RWPE2 (cell line): Measurements from ENCODE around the gene WNT11.

ENCODE experiments used
- ATAC-seq: fragments of 200-7000 bp; cut with Tn5 transposase; 3 replicates; pipeline ENCODE4 v1.9.1; 2021; ENCODE audit warnings: low read depth
- DNase-seq: peaks from one replicate; pipeline ENCODE4 v3.0.0-alpha.2; 2020; ENCODE audit warnings: low spot score
- H3K27ac ChIP-seq: fragments of 450-650 bp; 2 replicates; pipeline ENCODE4 v1.5.1; 2017; ENCODE audit warnings: mild to moderate bottlenecking; ENCODE audit not compliant: poor library complexity, severe bottlenecking
- H3K27me3 ChIP-seq: fragments of 250-450 bp; sonication (Bioruptor Pico); 2 replicates; pipeline ENCODE4 v1.5.1; 2021; ENCODE audit warnings: mild to moderate bottlenecking, moderate library complexity; ENCODE audit not compliant: insufficient read depth, poor library complexity, severe bottlenecking
- H3K36me3 ChIP-seq: fragments of 250-450 bp; sonication (Bioruptor Pico); 2 replicates; pipeline ENCODE4 v1.5.1; 2020; ENCODE audit warnings: low read depth, mild to moderate bottlenecking, moderate library complexity
- H3K4me1 ChIP-seq: fragments of 250-450 bp; sonication (Bioruptor Pico); 2 replicates; pipeline ENCODE4 v1.5.1; 2021; ENCODE audit warnings: mild to moderate bottlenecking, moderate library complexity; ENCODE audit not compliant: insufficient read depth, poor library complexity, severe bottlenecking
- H3K4me3 ChIP-seq: fragments of 250-450 bp; sonication (Bioruptor Pico); 2 replicates; pipeline ENCODE4 v1.5.1; 2021; ENCODE audit warnings: mild to moderate bottlenecking, moderate library complexity; ENCODE audit not compliant: severe bottlenecking
- H3K9me3 ChIP-seq: fragments of 250-450 bp; sonication (Bioruptor Pico); 2 replicates; pipeline ENCODE4 v1.5.1; 2021; ENCODE audit warnings: mild to moderate bottlenecking, moderate library complexity; ENCODE audit not compliant: severe bottlenecking
- TF ChIP-seq, protein P1 (sequence below): fragments of 450-650 bp; IDR thresholded peaks from one replicate; pipeline ENCODE4 v1.5.1; 2017; ENCODE audit warnings: mild to moderate bottlenecking, moderate library complexity; ENCODE audit not compliant: poor library complexity, severe bottlenecking

WNT11 gene

DNA sequence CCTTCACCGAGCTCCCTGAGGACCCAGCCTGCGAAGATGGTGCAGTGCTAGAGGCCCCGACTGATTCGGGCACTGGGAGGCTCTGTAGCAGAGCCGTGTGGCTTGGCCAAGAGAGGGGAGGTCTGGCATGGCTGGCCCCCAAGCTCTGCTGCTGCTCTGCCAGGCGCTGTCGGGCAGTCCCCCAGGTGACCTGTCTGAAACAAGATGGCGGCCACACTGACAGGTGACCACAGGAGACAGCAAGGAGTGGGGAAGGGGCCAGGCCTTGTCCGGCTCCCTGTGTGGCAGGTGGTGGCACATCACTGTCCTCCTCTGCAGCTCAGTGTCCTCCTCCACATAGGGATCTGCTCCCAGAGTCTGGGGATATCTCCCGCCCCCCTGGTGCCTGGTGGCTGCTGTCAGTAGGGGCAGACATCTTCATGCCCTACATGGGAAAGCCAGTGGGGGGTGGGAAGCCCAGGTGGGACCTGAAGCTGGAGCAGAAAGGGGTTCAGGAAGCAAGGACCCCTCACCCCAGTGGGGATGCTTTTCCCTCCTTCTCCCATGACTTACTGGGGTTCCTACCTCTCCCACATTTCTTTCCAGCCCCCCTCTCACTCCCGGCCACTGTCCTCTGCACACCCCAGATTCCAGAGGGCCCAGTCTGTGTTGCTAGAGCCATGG lies 40.1 kb upstream of the WNT11 start:
- TF ChIP-seq, protein P1, sequence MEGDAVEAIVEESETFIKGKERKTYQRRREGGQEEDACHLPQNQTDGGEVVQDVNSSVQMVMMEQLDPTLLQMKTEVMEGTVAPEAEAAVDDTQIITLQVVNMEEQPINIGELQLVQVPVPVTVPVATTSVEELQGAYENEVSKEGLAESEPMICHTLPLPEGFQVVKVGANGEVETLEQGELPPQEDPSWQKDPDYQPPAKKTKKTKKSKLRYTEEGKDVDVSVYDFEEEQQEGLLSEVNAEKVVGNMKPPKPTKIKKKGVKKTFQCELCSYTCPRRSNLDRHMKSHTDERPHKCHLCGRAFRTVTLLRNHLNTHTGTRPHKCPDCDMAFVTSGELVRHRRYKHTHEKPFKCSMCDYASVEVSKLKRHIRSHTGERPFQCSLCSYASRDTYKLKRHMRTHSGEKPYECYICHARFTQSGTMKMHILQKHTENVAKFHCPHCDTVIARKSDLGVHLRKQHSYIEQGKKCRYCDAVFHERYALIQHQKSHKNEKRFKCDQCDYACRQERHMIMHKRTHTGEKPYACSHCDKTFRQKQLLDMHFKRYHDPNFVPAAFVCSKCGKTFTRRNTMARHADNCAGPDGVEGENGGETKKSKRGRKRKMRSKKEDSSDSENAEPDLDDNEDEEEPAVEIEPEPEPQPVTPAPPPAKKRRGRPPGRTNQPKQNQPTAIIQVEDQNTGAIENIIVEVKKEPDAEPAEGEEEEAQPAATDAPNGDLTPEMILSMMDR, result no peak
- H3K27ac ChIP-seq, result no peak overlapping the region
- H3K36me3 ChIP-seq, result no peaks in the 10 kb centered on the region
- no peaks in the 10 kb centered on the region for H3K9me3 ChIP-seq
- ATAC-seq (no peak), DNase-seq (no peak)
- H3K4me3 ChIP-seq, result no peak overlapping the region
- no peaks in the 10 kb centered on the region for H3K27me3 ChIP-seq
- no peaks in the 10 kb centered on the region for H3K4me1 ChIP-seq

DNA sequence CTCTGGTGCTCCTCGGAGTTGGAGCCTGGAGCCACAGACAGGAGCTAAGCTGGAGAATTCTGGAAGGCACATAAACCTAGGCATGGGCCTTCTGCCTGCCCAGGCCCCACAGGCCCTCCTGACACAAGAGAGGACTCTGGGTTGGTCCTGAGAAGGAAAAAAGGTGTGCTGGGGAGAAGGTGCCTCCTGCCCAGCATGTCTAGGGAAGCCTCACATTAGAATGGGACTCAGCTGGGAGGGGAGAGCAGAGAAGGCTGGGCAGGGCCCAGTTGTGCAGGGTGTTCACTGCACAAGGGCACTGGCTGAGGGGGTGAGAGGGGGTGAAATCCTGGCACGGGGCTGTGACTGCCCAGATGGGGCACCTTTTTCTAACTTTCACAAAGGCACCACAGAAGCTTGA lies 39.4 kb upstream of the WNT11 start:
- Histone ChIP-seq H3K27me3 (no peaks in the 10 kb centered on the region), H3K36me3 (no peaks in the 10 kb centered on the region), H3K9me3 (no peaks in the 10 kb centered on the region), H3K4me3 (no peak overlapping the region), H3K4me1 (no peaks in the 10 kb centered on the region), H3K27ac (no peak overlapping the region)
- ATAC-seq (no peak), DNase-seq (no peak)
- TF ChIP-seq, protein P1, result no peak

DNA sequence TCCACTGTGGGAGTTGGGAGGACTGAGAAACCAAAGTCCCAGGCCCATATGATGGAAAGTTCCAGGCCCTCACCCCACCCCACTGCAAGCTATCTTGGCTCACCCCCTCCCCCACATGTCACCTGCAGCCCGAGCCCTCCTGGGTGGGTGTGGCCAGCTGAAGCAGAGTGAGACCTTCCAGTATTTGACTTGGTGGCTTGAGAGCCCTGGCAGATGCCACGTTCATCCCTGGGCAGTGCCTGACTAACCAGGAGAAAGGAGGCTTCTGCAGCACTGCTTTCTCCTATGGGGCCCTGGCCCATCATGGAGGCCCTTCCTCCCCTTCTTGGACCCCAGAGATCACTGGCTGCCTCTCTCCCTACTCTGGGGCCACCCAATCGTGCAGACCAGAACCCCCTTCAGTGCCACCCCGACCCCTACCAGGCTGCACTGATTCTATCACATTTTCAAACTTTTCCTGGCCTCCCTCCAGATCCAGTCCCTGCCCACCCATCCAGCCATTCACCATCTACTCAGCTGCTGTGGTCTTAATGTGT lies 38.1 kb upstream of the WNT11 start:
- H3K27me3 ChIP-seq, result no peaks in the 10 kb centered on the region
- H3K9me3 ChIP-seq, result no peaks in the 10 kb centered on the region
- H3K27ac ChIP-seq, result no peak overlapping the region
- H3K4me3 ChIP-seq, result no peak overlapping the region
- TF ChIP-seq, protein P1, result no peak
- ATAC-seq, result no peak
- DNase-seq, result no peak
- no peaks in the 10 kb centered on the region for H3K4me1 ChIP-seq
- H3K36me3 ChIP-seq, result no peaks in the 10 kb centered on the region

GRCh38 chr11:76243957-76244285 lies 37.6 kb upstream of the WNT11 start:
- TF ChIP-seq, protein P1, result no peak
- no peaks in the 10 kb centered on the region for H3K36me3 ChIP-seq
- ATAC-seq, result no peak
- no peaks in the 10 kb centered on the region for H3K27me3 ChIP-seq
- H3K9me3 ChIP-seq, result no peaks in the 10 kb centered on the region
- DNase-seq, result no peak
- no peak overlapping the region for H3K27ac ChIP-seq
- H3K4me3 ChIP-seq, result no peak overlapping the region
- no peaks in the 10 kb centered on the region for H3K4me1 ChIP-seq

DNA sequence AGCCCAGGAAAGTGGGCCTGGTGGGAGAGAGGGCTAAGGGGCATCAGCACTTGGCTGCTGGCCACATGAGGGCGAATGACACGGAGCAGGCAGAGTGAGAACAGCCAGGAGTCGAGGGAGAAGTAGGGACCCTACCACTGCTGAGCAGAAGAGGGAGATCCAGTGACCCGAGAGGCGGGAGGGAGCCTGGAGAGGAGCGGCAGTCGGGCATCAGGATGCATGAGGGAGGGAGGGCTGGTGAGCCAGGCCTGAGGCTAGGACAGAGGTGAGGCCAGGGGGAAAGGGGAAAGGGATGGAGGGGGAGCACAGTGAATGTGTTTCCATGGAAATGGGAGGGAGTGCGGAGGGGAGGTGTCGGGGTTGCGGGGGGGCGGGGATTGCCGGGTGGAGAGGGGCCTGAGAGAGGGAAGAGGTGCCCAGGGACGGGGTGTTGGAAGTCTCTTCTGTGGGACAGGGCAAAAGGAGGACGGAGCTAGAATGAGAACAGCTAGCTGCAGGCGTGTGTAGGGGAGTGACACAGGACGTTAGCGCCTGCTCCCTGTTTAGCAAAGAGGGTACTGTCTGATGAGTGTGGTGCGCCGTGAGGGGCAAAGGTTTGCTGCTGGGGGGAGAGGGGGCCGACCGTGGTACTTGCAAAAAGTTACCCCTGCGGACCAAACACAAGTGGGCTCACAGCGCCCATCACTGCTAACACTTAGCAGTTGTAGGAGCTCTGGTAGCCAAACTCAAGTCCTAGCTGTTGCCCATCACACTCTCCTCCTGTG lies 37.1 kb upstream of the WNT11 start:
- ATAC-seq (no peak), DNase-seq (no peak)
- Histone ChIP-seq H3K27ac (no peak overlapping the region), H3K27me3 (no peaks in the 10 kb centered on the region), H3K4me3 (no peak overlapping the region), H3K9me3 (no peaks in the 10 kb centered on the region), H3K36me3 (no peaks in the 10 kb centered on the region), H3K4me1 (no peaks in the 10 kb centered on the region)
- TF ChIP-seq, protein P1, result no peak
